G401 (cell line): ENCODE data around the gene SMCO2. TPM values are rescaled to one million over a fixed set of nuclear protein-coding genes. Genes with fewer than 3 reads are reported as not detected.

Experiments
- DNase-seq: peaks from one replicate; pipeline ENCODE4 v3.0.0-alpha.2; 2015; ENCODE audit warnings: low spot score
- in situ Hi-C: cut with HindIII; loops from 2 replicates; pipeline ENCODE4 v1.10.0; 2016; ENCODE audit warnings: low sequenced_read_pairs, mixed read lengths
- total RNA-seq: library from RNA; depleted of rRNA; stranded (reverse); fragments of >200 nt; shearing (Covaris generic); gene quantifications from 2 replicates; pipeline ENCODE4 v1.2.3, GENCODE V29; 2014; rRNA removed

Gene SMCO2
- total RNA-seq, result not detected in 2 replicates

- in situ Hi-C loops, result no loop called here
- DNase-seq, result no peak
Measured at GRCh38 chr12:27446436-27446835, at the start of gene SMCO2. Gene SMCO2 (plus strand): TSS chr12:27446736. CDS start chr12:27470632, 23,896 bp downstream.

DNA sequence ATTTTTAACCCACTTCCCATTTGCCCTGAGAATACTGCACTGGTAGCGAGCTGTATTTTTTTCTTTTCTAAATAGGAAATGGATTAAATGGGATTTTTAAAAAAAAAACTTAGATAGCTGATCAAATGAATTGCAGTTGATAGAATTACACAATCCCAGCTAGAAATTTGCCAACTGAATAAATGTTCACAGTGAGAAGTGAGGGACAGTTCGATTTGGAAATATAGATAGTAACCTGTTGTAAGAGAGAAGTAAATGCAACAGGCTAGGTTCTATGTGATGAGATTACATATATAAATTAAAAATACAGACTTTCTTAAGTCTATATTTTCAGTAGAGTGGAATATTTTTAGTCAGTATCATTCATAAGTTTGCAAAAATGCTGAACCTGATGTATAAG, 48.1 kb upstream of the SMCO2 start:
- in situ Hi-C loops, result no loop called here
- DNase-seq, result no peak

GRCh38 chr12:27399074-27399473, 47.5 kb upstream of the SMCO2 start:
- no peak for DNase-seq
- in situ Hi-C loops, result no loop called here

GRCh38 chr12:27400856-27401354, 45.6 kb upstream of the SMCO2 start:
- DNase-seq, result no peak
- in situ Hi-C loops, result no loop called here

GRCh38 chr12:27412047-27412446, 34.5 kb upstream of the SMCO2 start:
- in situ Hi-C loops, result no loop called here
- DNase-seq, result no peak

DNA sequence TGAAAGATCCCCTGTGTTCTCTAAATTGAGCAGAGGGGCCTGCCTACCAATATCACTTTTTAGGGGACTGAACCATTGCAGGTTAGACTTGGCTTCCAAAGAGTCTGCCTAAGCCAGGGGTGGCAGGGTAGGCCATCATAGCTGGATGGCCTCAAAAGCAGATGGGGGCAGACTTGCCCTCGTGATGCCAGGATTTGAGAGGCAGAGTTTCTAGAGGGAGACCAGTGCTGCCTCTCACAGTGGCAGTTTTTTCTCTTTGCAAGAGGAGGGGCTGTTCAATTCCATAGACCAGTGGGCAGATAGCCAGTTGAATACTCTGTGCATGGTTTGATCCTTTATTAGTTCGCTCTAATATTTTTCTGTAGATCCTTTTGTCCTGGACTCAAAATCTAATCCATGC, 23.8 kb upstream of the SMCO2 start:
- DNase-seq, result no peak
- in situ Hi-C loops, result no loop called here

GRCh38 chr12:27424631-27425230, 21.8 kb upstream of the SMCO2 start:
- peak; percentile 28 for DNase-seq
- in situ Hi-C loops, result no loop called here

DNA sequence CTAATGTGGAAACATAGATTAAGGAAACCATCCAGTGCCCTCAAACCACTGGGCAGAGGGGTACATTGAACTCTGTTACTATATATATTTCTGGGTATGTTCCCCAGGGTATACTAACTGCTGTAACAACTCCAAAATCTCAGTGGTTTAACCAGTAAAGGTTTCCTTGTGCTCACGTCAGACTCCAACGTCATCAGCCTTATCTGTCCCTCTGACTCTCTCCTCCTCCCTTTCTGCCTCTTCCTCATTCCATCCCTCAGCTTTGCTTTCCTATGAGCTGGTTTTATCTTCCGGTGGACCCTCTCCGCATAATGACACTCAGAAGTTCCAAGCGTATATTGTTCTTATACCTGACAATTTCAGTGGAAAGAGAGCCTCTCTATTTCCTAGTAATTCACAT, 21.2 kb upstream of the SMCO2 start:
- in situ Hi-C loops, result no loop called here
- no peak for DNase-seq

GRCh38 chr12:27426743-27427487, 19.6 kb upstream of the SMCO2 start:
- in situ Hi-C loops, result no loop called here
- DNase-seq, result no peak

DNA sequence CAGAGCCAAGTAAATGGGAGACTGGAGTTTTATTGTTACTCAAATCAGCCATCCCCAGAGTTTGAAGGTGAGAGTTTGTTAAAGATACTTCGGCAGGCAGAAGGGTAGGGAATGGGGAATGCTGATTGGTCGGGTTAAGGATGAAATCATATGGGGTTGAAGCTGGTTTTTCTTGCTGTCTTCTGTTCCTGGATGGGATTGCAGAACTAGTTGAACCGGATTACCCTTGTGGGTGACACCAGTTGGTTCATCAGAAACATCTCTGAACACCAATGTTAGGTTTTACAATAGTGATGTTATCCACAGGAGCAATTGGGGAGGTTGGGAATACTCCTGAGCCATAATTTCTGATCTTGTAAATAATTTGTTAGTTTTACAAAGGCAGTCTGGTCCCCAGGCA, 18.7 kb upstream of the SMCO2 start:
- in situ Hi-C loops, result no loop called here

DNA sequence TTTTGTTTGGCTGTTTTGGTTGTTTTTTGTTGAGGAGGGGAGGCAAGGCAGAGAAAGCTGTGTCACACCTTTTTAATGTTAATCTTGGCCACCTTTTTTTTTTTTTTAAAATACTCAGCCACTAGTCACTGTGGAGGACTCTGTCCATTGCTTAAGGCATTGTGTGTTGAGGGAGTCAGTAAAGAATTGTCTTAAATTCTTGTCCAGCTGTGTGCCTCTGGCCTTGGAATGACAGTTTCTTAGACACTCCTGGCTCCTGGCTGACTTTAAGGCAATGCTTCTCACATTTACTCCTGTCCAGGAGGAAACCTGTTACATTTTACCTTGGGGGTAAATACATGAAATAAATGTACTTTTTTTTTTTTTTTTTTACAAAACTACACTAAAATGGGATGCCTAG, 18.1 kb upstream of the SMCO2 start:
- no peak for DNase-seq
- in situ Hi-C loops, result no loop called here

More for the DNA sequence above, 18.7 kb upstream of the SMCO2 start:
- no peak for DNase-seq

- DNase-seq, result no peak
- in situ Hi-C loops, result loop anchor here (10.0 kb wide), 1 partner anchor 105 kb away; no protein-coding TSS in a partner anchor
Measured at GRCh38 chr12:27429606-27430005, 16.9 kb upstream of the SMCO2 start.

DNA sequence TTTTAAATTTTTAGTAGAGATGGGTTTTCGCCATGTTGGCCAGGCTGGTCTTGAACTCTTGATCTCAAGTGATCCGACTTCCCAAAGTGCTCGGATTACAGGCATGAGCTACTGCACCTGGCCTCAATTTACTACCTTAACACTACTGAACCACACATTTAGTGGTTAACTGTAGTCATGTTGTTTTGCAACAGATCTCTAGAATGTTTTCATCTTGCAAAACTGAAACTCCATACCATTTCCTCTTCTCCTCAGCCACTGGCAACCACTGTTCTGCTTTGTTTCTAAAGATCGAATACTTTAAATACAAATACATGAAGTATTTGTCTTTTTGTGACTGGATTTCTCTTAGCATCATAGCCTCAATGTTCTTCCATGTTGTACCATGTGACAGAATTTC, 15.4 kb upstream of the SMCO2 start:
- in situ Hi-C loops, result loop anchor here (10.0 kb wide), 1 partner anchor 104 kb away; no protein-coding TSS in a partner anchor
- no peak for DNase-seq

GRCh38 chr12:27434673-27435565, 11.6 kb upstream of the SMCO2 start:
- in situ Hi-C loops, result loop anchor here (10.0 kb wide), 1 partner anchor 100 kb away; no protein-coding TSS in a partner anchor
- peak; percentile 5 for DNase-seq

DNA sequence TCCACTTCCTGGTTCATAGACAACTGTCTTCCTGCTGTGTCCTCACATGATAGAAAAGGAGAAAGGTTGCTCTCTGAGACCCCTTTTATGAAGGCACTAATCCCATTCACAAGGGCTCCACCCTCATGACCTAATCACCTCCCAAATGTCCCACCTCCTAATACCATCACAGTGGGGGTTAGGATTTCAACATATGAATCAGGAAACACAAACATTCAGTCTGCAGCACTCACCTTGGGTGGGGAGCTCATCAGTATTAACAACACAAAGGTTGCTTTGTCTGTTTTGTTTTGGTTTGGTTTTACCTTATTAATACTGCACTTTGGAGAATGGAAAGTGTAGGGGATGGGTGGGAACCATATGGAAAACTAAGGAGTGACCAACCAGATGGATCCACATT, 10.5 kb upstream of the SMCO2 start:
- in situ Hi-C loops, result loop anchor here (10.0 kb wide), 1 partner anchor 99 kb away; no protein-coding TSS in a partner anchor

GRCh38 chr12:27436768-27437167, 9.8 kb upstream of the SMCO2 start:
- in situ Hi-C loops, result loop anchor here (10.0 kb wide), 1 partner anchor 98 kb away; no protein-coding TSS in a partner anchor
- DNase-seq, result no peak

More for the DNA sequence above, 10.5 kb upstream of the SMCO2 start:
- DNase-seq, result no peak

GRCh38 chr12:27437839-27438238, 8.7 kb upstream of the SMCO2 start:
- no peak for DNase-seq
- in situ Hi-C loops, result loop anchor here (10.0 kb wide), 1 partner anchor 97 kb away; no protein-coding TSS in a partner anchor

DNA sequence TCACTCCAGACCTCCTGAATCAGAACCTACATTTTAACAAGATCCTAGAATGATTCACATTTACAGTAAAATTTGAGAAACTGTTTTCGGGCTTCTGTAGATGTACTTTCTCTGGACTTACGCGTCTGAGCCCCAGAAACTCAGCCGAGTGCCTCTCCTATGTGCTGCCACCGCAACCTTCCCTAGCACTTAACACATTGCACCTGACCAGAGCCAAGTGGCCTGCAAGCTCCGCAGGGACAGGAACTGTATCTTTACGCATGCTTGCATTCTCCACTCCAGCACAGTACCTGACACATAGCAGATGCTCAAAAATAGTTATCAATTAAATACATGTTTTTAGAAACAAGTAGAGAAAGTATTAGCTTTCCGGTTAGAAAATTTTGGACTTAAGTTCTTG, 1.2 kb downstream of the SMCO2 start:
- in situ Hi-C loops, result no loop called here
- no peak for DNase-seq

DNA sequence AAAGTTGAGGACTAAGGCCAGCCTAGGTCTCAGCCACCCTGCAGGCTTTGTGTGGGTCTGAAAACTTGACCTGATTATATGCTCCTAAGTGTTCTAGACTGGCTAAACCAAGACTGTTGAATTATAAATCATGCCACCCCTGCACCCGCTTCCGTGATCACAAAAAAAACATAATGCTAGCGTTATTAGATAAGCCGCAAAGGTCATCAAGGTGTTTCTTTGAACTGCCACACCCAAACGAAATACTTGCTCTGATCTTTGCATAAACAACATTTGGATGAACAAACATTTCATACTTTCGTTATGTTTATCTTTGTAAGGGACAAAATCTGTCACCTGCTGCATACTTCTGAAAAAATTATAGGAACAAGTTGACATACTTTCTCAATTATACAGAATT, 2.5 kb downstream of the SMCO2 start:
- in situ Hi-C loops, result no loop called here

More for the DNA sequence above, 2.5 kb downstream of the SMCO2 start:
- no peak for DNase-seq
